GM12874 (cell line): ENCODE measurements around the gene ZNF77.

Experiments
- CTCF ChIP-seq: IDR thresholded peaks from 2 replicates; pipeline ENCODE4 v1.5.1; 2011; ENCODE audit warnings: low read depth, mild to moderate bottlenecking, control low read depth, low read length, moderate library complexity; ENCODE audit not compliant: insufficient read depth

The ZNF77 gene

GRCh38 chr19:2926341-2927031 is 18.3 kb downstream of the ZNF77 start:
- no peak for TF ChIP-seq CTCF

- TF ChIP-seq CTCF: no peak
Observed at GRCh38 chr19:2923510-2923909, 21.3 kb downstream of the ZNF77 start.

- no peak for TF ChIP-seq CTCF
Observed at GRCh38 chr19:2922987-2923386, 21.8 kb downstream of the ZNF77 start.

GRCh38 chr19:2917275-2918184 is 27.2 kb downstream of the ZNF77 start:
- TF ChIP-seq CTCF: no peak

GRCh38 chr19:2912306-2912705 is 32.5 kb downstream of the ZNF77 start:
- no peak for TF ChIP-seq CTCF

- TF ChIP-seq CTCF: no peak
Observed at GRCh38 chr19:2906631-2907195, 38.1 kb downstream of the ZNF77 start.

GRCh38 chr19:2905918-2906519 is 38.8 kb downstream of the ZNF77 start:
- no peak for TF ChIP-seq CTCF
